C4-2B (cell line): ENCODE measurements around the gene THAP5.

Source experiments
- CTCF ChIP-seq: fragments of 450-650 bp; conservative IDR thresholded peaks from 2 replicates; pipeline ENCODE4 v1.5.1; 2017; ENCODE audit warnings: mild to moderate bottlenecking
- ZFX ChIP-seq: fragments of 450-650 bp; IDR thresholded peaks from 2 replicates; pipeline ENCODE4 v1.6.1; 2017

GRCh38 chr7:108522780-108523179, 46.7 kb downstream of the THAP5 start:
- TF ChIP-seq CTCF (no peak), ZFX (no peak)
